ENCODE data around the gene ANKS3.

The ANKS3 gene, protein sequence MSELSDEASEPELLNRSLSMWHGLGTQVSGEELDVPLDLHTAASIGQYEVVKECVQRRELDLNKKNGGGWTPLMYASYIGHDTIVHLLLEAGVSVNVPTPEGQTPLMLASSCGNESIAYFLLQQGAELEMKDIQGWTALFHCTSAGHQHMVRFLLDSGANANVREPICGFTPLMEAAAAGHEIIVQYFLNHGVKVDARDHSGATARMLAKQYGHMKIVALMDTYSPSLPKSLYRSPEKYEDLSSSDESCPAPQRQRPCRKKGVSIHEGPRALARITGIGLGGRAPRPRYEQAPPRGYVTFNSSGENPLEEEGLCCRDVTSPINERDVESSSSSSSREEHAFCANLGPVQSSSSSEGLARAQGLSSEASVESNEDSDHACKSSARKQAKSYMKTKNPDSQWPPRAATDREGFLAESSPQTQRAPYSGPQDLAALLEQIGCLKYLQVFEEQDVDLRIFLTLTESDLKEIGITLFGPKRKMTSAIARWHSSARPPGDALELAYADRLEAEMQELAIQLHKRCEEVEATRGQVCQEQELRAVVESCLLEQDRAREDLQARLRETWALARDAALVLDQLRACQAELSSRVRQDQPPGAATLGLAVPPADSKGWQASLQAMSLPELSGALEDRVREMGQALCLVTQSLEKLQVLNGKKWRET

DNA sequence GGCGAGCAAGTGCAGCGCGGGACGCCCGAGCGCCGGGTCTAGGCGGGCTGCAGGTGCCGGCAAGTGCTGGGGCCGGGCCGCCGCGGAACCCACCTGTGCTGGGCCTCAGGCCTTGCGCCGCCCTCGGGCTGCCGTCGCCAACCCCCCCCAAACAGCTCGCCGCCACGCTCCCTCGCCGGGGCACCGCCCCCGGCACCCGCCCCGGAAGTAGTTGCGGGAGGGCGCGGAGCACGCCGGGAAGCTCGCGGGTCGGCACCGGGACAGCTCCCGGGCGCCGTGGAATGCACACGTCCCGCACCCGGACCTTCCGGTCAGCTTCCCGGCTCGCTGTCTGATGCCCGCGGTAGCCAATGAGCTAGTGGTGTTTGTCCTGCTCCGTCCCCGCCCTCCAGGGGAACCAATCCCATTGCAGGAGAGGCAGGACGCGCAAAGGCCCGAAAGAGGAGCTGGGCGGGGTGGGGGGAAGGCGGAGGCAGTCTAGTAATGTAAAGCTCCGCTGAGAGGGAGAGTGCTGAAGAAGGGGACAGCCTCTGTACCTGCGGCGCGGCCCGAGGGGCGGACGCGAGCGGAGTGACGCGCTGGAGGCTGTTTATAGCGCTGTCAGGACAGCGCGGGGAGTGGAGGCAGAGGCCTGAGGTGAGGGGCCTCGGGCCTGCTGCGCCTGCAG is at the start of gene ANKS3, which contains the start of gene DNAAF8:
ANKS3 (minus strand) TSS at position 209 of the 667 bp plus-strand sequence. CDS start 4,122 bp downstream, outside the sequence.
DNAAF8 (plus strand) TSS at position 475 of the 667 bp plus-strand sequence. CDS start 1,978 bp downstream, outside the sequence.
- no peaks in the 10 kb centered on the region for H3K27me3 Mint-ChIP-seq
- peaks cover 29% of the 10 kb centered on the region for H3K4me1 Mint-ChIP-seq
- no peaks in the 10 kb centered on the region for H3K36me3 Mint-ChIP-seq
- no peaks in the 10 kb centered on the region for H3K9me3 Mint-ChIP-seq
- DNase-seq, result peak; percentile 88
- CTCF ChIA-PET, result interaction anchor here (0.7 to 1.3 kb wide), 7 partner anchors 13 to 358 kb away, joined by 3 to 5 read pairs (median 4); no protein-coding TSS in a partner anchor
- H3K4me3 Mint-ChIP-seq, result peak within 1 kb of the TSS; percentile 86
- peak within 1 kb of the TSS; percentile 94 for H3K27ac Mint-ChIP-seq

DNA sequence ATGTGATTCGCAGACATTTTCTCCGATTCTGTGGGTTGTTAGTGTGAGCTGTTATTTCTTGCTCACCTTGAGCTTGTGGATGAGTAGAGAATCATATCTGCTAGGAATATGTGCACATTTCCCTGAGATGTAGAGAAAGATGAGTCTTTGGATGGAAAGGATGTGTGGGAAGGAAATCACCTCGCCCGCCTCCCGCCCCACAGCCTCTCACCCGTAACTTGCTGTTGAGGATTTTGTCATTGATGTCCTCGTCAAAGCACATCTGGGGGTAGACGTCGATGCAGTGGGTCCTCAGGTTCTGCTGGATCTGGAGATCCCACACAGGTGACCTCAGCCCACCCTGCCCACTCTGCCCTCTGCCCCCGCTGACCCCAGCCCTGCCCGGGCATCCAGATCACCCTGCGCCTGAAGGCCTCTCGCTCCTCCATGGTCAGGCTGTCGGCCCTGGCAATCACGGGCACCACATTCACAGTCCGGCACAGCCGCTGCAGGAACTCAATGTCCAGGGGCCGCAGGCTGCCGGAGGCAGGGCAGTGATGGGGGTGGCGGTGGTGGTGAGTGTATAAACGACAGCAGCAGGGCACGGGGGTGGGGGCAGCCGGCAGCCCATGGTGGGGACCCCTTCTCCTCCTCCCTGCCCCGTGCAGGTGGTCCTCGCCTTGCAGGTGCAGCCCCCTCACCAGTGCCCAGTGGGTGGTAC is 49.3 kb upstream of the ANKS3 start:
- no peak for DNase-seq
- no peak overlapping the region for H3K27ac Mint-ChIP-seq
- H3K4me3 Mint-ChIP-seq, result no peak overlapping the region
- no peaks in the 10 kb centered on the region for H3K9me3 Mint-ChIP-seq
- H3K4me1 Mint-ChIP-seq, result no peaks in the 10 kb centered on the region
- CTCF ChIA-PET, result no interaction called here
- H3K27me3 Mint-ChIP-seq, result peaks cover 4% of the 10 kb centered on the region
- no peaks in the 10 kb centered on the region for H3K36me3 Mint-ChIP-seq

DNA sequence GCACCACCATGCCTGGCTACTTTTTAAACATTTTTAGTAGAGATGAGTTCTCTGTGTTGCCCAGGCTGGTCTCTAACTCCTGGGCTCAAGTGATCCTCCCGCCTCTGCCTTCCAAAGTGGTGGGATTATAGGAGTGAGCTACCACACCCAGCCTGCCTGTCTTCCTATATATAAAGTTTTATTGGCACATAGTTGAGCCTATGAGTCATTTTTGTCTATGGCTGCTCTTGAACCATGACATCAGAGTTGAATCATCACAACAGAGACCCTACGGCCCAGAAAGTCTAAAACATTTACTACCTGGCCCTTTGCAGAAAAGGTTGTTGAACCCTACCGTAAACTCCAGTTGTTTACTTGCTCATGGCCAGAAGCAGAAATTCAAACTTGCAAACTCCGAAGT is 46.2 kb upstream of the ANKS3 start:
- Mint-ChIP-seq H3K27me3 (peaks cover 4% of the 10 kb centered on the region), H3K9me3 (no peaks in the 10 kb centered on the region), H3K4me1 (no peaks in the 10 kb centered on the region), H3K36me3 (no peaks in the 10 kb centered on the region), H3K4me3 (no peak overlapping the region), H3K27ac (no peak overlapping the region)
- CTCF ChIA-PET, result no interaction called here
- DNase-seq, result no peak

DNA sequence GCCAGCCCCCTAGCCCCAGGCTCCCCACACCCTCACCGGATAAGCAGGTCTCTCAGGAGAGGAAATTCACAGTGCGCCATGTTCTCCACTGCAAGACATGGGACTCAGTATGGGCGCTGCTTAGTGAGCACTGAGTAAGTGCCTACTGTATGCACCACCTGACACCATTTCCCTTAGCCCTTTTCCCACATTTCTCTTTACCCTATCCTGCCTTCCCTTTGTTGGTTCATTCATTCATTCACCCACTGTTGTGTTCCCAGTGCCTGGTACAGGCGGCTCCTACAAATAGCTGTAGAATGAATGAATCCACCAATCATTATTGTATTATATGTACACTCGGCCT is 44.0 kb upstream of the ANKS3 start:
- Mint-ChIP-seq H3K4me3 (no peak overlapping the region), H3K27me3 (no peaks in the 10 kb centered on the region), H3K27ac (no peak overlapping the region), H3K36me3 (no peaks in the 10 kb centered on the region), H3K9me3 (no peaks in the 10 kb centered on the region), H3K4me1 (no peaks in the 10 kb centered on the region)
- CTCF ChIA-PET, result no interaction called here
- no peak for DNase-seq

DNA sequence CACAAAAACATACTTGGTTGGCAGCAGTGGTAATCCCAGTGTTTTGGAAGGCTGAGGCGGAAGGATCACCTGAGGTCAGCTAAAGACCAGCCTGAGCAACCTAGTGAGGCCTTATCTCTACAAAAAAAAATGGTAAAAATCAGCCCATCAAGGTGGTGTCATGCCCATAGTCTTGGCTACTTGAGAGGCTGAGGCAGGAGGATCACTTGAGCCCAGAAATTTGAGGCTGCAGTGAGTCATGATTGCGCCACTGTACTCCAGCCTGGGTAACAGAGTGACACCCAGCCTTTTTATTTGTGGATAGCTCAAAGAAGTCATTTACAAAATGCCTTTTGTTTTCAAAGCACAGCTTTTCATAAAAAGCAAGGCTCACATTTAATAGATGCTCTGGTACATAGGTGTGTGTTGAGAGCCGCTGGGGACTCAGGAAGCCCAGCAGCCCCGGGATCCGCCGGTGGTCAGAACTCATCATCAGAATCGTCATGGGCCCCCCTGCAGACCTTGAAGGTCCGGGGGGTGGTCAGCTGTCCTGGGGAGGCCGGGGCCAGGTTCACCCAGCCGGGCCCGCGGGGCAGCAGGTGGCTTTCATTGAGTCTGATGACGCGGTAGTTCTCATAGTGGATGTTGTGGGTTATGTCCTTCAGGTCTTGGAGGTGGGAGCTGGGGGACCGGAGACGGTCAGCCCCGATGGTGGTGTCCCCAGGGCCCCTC is 43.4 kb upstream of the ANKS3 start:
- no peaks in the 10 kb centered on the region for H3K9me3 Mint-ChIP-seq
- H3K27me3 Mint-ChIP-seq, result no peaks in the 10 kb centered on the region
- DNase-seq, result no peak
- no peaks in the 10 kb centered on the region for H3K4me1 Mint-ChIP-seq
- H3K27ac Mint-ChIP-seq, result no peak overlapping the region
- H3K36me3 Mint-ChIP-seq, result no peaks in the 10 kb centered on the region
- no peak overlapping the region for H3K4me3 Mint-ChIP-seq
- CTCF ChIA-PET, result no interaction called here

DNA sequence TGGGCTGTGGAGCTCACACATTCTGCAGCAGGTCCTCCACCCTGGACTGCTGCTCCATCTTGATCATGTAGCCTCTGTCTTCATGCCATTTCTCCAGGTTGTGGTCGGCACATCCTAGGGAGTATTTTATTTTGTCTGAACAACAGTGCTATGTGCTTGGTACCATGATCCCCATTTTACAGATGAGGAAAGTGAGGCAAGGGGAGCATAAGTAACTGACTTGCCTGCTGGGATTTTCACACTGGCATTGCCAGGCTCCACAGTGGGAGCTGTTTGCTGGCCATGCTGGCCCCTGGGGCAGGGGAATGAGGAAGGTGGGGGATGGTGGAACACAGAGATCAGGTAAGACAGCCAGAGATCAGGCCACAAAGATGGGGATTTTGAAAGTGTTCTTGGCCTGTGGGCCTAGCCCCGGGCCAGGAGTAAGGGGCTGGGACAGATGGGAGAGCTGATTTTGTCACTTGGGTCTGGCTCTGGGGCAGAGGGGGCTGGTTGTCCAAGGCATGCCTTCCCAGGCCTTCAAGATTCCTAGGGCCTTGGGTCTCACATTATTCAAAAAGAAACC is 42.2 kb upstream of the ANKS3 start:
- Mint-ChIP-seq H3K27me3 (no peaks in the 10 kb centered on the region), H3K9me3 (no peaks in the 10 kb centered on the region), H3K4me1 (no peaks in the 10 kb centered on the region), H3K4me3 (no peak overlapping the region), H3K27ac (peak overlapping the region; percentile 42), H3K36me3 (no peaks in the 10 kb centered on the region)
- CTCF ChIA-PET, result no interaction called here
- DNase-seq, result no peak

DNA sequence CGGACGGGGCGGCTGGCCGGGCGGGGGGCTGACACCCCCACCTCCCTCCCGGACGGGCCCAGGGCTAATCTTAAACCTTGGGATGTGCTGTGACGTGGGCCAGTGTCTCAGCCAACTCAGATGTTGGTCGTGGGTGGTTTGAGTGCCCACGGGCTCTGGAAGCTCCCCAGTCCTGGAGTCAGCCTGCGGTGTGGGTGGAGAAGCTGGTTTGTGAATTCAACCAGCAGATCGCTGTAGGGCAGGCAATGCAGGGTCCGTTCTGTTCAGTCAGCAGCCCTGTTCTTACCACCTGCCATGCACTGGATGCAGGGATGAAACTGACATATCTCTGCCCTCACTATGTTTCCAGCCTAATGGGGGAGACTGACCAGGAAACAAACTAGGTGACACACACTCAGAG is 40.9 kb upstream of the ANKS3 start:
- CTCF ChIA-PET, result no interaction called here
- Mint-ChIP-seq H3K4me1 (no peaks in the 10 kb centered on the region), H3K27ac (no peak overlapping the region), H3K27me3 (no peaks in the 10 kb centered on the region), H3K9me3 (no peaks in the 10 kb centered on the region), H3K36me3 (no peaks in the 10 kb centered on the region), H3K4me3 (no peak overlapping the region)
- DNase-seq, result no peak

DNA sequence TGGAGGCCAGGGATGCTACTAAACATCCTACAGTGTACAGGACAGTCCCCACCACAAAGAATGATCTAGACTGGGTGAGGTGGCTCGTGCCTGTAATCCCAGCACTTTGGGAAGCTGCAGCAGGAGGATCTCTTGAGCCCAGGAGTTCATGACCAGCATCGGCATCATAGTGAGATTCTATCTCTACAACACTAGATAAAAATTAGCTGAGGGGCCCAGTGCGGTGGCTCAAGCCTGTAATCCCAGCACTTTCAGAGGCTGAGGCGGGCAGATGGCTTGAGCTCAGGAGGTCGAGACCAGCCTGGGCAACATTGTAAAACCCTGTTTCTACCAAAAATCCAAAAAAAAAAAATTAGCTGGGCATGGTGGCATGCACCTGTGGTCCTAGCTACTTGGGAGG is 38.3 kb upstream of the ANKS3 start:
- CTCF ChIA-PET, result interaction anchor here (1.4 kb wide), 1 partner anchor 148 kb away, joined by 3 read pairs; the partner anchor contains the start of gene MGRN1
- Mint-ChIP-seq H3K27me3 (peaks cover 4% of the 10 kb centered on the region), H3K27ac (no peak overlapping the region), H3K36me3 (peaks cover 1% of the 10 kb centered on the region), H3K4me3 (no peak overlapping the region), H3K9me3 (no peaks in the 10 kb centered on the region), H3K4me1 (peaks cover 20% of the 10 kb centered on the region)
- DNase-seq, result no peak

DNA sequence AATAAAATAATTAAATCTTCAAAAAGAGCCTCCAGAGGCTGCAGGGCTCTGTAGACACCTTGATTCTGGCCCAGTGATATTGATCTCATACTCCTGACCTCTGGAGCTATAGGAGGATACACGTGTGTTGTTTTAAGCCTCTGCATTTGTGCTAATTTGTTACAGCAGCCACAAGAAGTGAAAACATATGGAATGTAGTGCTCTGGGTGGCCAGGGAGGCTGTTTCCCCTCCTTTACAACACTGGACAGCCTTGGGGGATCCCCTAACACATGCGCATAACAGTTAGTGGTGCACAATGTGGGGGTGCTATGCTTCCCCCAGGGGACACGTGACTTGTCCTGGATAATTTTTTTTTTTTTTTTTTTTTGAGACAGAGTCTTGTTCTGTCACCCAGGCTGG is 37.6 kb upstream of the ANKS3 start:
- H3K4me1 Mint-ChIP-seq, result peaks cover 22% of the 10 kb centered on the region
- CTCF ChIA-PET, result interaction anchor here (1.4 kb wide), 1 partner anchor 147 kb away, joined by 3 read pairs; the partner anchor contains the start of gene MGRN1

DNA sequence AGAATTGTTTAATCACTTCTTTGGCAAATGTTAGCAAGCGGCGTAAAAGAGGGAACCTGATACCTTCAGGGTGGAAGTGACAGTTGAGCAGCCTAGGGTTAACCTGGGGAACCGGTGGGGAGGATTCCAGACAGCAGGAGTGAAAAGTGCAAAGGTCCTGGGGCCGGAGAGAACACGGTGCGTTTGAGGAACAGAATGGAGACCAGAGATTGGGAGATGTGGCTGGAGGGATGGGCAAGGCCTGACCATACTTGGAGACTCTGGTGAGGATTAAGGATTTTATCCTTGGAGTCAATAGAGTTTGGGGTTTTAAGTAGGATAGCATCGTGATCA is 35.2 kb upstream of the ANKS3 start:
- Mint-ChIP-seq H3K27me3 (peaks cover 4% of the 10 kb centered on the region), H3K27ac (peak overlapping the region; percentile 30), H3K4me3 (peak overlapping the region; percentile 91), H3K36me3 (peaks cover 6% of the 10 kb centered on the region), H3K9me3 (no peaks in the 10 kb centered on the region), H3K4me1 (peaks cover 35% of the 10 kb centered on the region)
- no peak for DNase-seq
- CTCF ChIA-PET, result interaction anchor here (1.5 kb wide), 1 partner anchor 35 kb away, joined by 4 read pairs; the partner anchor contains the start of genes ANKS3 and DNAAF8

More for the DNA sequence above, 37.6 kb upstream of the ANKS3 start:
- no peak overlapping the region for H3K27ac Mint-ChIP-seq
- H3K9me3 Mint-ChIP-seq, result no peaks in the 10 kb centered on the region
- peaks cover 4% of the 10 kb centered on the region for H3K27me3 Mint-ChIP-seq
- no peak overlapping the region for H3K4me3 Mint-ChIP-seq
- DNase-seq, result no peak
- H3K36me3 Mint-ChIP-seq, result peaks cover 1% of the 10 kb centered on the region

DNA sequence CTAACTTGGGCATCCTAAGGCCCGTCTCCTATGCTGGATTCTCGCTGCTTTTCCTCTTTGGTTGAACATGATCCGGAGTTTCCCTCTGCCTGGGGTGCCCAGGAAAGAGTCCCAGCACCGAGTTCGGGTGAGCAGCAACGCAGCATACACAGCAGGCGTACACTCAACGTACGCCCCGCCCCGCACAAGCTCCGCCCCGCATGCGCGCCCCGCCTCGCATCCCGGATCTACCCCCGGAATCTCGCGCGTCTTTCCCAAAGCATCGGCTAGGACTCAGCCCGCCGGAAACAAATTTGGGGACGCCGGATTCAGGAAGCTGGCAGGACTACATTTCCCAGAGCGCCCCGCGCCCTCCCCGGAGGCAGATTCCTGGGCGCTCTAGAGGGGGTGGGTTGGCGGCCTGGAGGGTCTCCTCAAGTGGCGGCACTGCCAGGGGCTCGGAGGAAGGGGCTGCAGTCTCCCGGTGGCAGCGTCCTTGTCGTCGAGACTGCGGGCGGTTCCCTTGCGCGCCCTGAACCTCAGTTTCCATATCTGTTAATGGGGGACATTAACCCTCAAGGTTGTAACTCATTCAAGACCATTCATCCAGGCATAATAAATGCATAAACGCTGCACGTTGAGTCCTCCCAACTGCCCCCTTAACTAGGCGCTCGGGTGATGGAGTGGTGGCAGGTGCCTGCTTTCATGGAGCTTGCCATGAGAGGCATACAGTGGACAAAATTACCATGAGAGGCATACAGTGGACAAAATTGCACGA is 34.7 kb upstream of the ANKS3 start:
- peaks cover 4% of the 10 kb centered on the region for H3K27me3 Mint-ChIP-seq
- peak; percentile 91 for DNase-seq
- no peaks in the 10 kb centered on the region for H3K9me3 Mint-ChIP-seq
- peak overlapping the region; percentile 91 for H3K4me3 Mint-ChIP-seq
- H3K36me3 Mint-ChIP-seq, result peaks cover 11% of the 10 kb centered on the region
- H3K27ac Mint-ChIP-seq, result peak overlapping the region; percentile 93
- H3K4me1 Mint-ChIP-seq, result peaks cover 35% of the 10 kb centered on the region
- CTCF ChIA-PET, result interaction anchor here (1.5 kb wide), 1 partner anchor 34 kb away, joined by 4 read pairs; the partner anchor contains the start of genes ANKS3 and DNAAF8

DNA sequence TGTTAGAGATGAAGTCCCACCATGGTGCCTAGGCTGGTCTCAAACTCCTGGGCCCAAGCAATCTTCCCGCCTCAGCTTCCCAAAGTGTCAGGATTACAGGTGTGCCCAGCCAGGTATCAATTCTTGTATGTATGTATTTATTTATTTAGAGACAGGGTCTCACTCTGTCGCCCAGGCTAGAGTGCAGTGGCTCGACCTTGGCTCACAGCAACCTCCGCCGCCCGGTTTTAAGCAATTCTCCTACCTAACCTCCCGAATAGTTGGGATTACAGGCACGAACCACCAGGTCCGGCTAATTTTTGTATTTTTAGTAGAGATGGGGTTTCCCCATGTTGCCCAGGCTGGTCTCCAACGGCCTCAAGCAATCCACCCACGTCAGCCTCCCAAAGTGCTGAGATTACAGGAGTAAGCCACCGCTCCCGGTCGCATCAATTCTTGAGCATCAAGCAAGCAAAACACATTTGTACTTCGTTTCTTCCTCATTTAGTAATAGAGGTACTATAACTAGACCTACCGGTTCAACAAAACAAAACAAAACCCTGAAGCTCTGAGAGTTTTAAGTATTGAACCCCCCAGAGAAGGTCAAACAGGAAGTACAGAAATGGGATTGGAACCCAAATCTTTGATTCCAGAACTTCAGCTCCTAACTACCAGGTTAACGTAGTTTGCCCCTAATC is 33.9 kb upstream of the ANKS3 start:
- H3K4me3 Mint-ChIP-seq, result peak overlapping the region; percentile 91
- peaks cover 35% of the 10 kb centered on the region for H3K4me1 Mint-ChIP-seq
- H3K9me3 Mint-ChIP-seq, result no peaks in the 10 kb centered on the region
- CTCF ChIA-PET, result interaction anchor here (1.5 kb wide), 1 partner anchor 34 kb away, joined by 4 read pairs; the partner anchor contains the start of genes ANKS3 and DNAAF8
- peak overlapping the region; percentile 93 for H3K27ac Mint-ChIP-seq
- peaks cover 13% of the 10 kb centered on the region for H3K36me3 Mint-ChIP-seq
- H3K27me3 Mint-ChIP-seq, result peaks cover 4% of the 10 kb centered on the region
- no peak for DNase-seq

Measured in activated naive CD4-positive, alpha-beta T cell treated with anti-CD3 and anti-CD28 coated beads, Interleukin-2, amount 10 ng/mL, durations not matched to agents 7 days and 5 days (primary cell).